ENCODE data around the gene TYMP.

GRCh38 chr22:50548040-50548920, 18.5 kb upstream of the TYMP start:
- no peak for TF ChIP-seq EZH2 (IDR thresholded peaks at IDR 0.05; ENCODE audit: borderline replicate concordance, low read length)
- no peak for TF ChIP-seq CTCF (conservative IDR thresholded peaks at IDR 0.05 in 1 of 2, IDR thresholded peaks at IDR 0.05 in 1 of 2; ENCODE audit: extremely low read depth in 1 of 2, insufficient read depth in 1 of 2, low read depth in 1 of 2, low read length in 2 of 2)

Data from mammary epithelial cell (primary cell).